A673 (cell line): ENCODE data around the gene FAM98C. TPM values are rescaled to one million over a fixed set of nuclear protein-coding genes. Genes with fewer than 3 reads are reported as not detected.
"Not testable (repeated sequence)": the region's sequence is repeated elsewhere in the genome, so short reads cannot be mapped to it uniquely, and the experiment has no call there.

ENCODE experiments used
- BruUV-seq: library from RNA; stranded (reverse); fragments of 400-500 nt; replicated peaks from 2 replicates; lab custom pipeline; 2021; lab: Mats Ljungman, UMichigan
- CTCF ChIA-PET: fragments of 300-600 bp; sonication (Branson Sonifier 250); formaldehyde crosslinking; loops from one replicate; lab custom pipeline; 2022; ENCODE audit warnings: antibody characterized with exemption; lab: Charles Lee
- POLR2A ChIA-PET: fragments of 300-600 bp; sonication (Branson Sonifier 250); formaldehyde crosslinking; loops from one replicate; lab custom pipeline; 2022; ENCODE audit warnings: antibody characterized with exemption; ENCODE audit not compliant: low non-redundant PET; lab: Charles Lee
- DNase-seq: peaks from one replicate; pipeline ENCODE4 v3.0.0-alpha.2; 2015; ENCODE audit warnings: low spot score
- H3K27ac ChIP-seq: fragments of 200-600 bp; sonication (generic); 2 replicates; pipeline ENCODE4 v1.5.1; 2016; ENCODE audit warnings: mixed run types, low read depth, mild to moderate bottlenecking, mixed read lengths, antibody characterized with exemption, low read length; ENCODE audit not compliant: poor library complexity, severe bottlenecking
- H3K27me3 ChIP-seq: fragments of 200-600 bp; sonication (generic); replicated peaks from 2 replicates; pipeline ENCODE4 v1.6.1; 2017; ENCODE audit warnings: mixed run types, low read depth, mild to moderate bottlenecking, mixed read lengths, antibody characterized with exemption, low read length; ENCODE audit not compliant: insufficient read depth, poor library complexity
- H3K36me3 ChIP-seq: fragments of 200-600 bp; sonication (generic); 2 replicates; pipeline ENCODE4 v1.6.1; 2016; ENCODE audit warnings: mixed run types, mild to moderate bottlenecking, mixed read lengths, antibody characterized with exemption, low read length; ENCODE audit not compliant: insufficient read depth, poor library complexity, severe bottlenecking
- H3K4me1 ChIP-seq: fragments of 200-600 bp; sonication (generic); 2 replicates; pipeline ENCODE4 v1.6.1; 2017; ENCODE audit warnings: mixed run types, mild to moderate bottlenecking, mixed read lengths, antibody characterized with exemption, low read length; ENCODE audit not compliant: insufficient read depth, poor library complexity, severe bottlenecking
- H3K4me3 ChIP-seq: fragments of 200-600 bp; sonication (generic); 2 replicates; pipeline ENCODE4 v1.5.1; 2016; ENCODE audit warnings: low read depth, mixed run types, mild to moderate bottlenecking, mixed read lengths, low read length; ENCODE audit not compliant: poor library complexity, severe bottlenecking
- H3K9me3 ChIP-seq: fragments of 200-600 bp; sonication (generic); 2 replicates; pipeline ENCODE4 v1.6.1; 2016; ENCODE audit warnings: mixed run types, low read depth, mild to moderate bottlenecking, mixed read lengths, antibody characterized with exemption, low read length; ENCODE audit not compliant: poor library complexity, severe bottlenecking
- EZH2 ChIP-seq: fragments of 200-600 bp; sonication (generic); IDR thresholded peaks from 2 replicates; pipeline ENCODE4 v1.6.1; 2017; ENCODE audit warnings: borderline replicate concordance, low read depth, mild to moderate bottlenecking, mixed read lengths, antibody characterized with exemption, low read length; ENCODE audit not compliant: poor library complexity, severe bottlenecking
- intact Hi-C: fragments of 100-400 bp; cut with micrococcal nuclease; formaldehyde crosslinking; loops from one replicate; pipeline ENCODE4 v1.10.0; 2022; ENCODE audit not compliant: unreplicated experiment
- total RNA-seq: library from RNA; stranded (reverse); gene quantifications from 2 replicates; pipeline ENCODE4 v1.2.3, GENCODE V29; 2021
- TF ChIP-seq, protein P1 (sequence below): fragments of 300-800, 200-600 bp; sonication (generic); conservative IDR thresholded peaks from 2 replicates; pipeline ENCODE4 v1.5.1; 2017; ENCODE audit warnings: low read depth, mild to moderate bottlenecking, antibody characterized with exemption, low read length, moderate library complexity, mixed read lengths

The FAM98C gene
- total RNA-seq, 1 experiment from 2014 or later = 11.8 TPM

- Histone ChIP-seq H3K4me1 (no peaks in the 10 kb centered on the region), H3K4me3 (no peak overlapping the region), H3K9me3 (no peaks in the 10 kb centered on the region), H3K27ac (no peak overlapping the region), H3K36me3 (no peaks in the 10 kb centered on the region), H3K27me3 (no peaks in the 10 kb centered on the region)
- DNase-seq = no peak
- intact Hi-C loops = no loop called here
- no TSS peak for BruUV-seq
- ChIA-PET CTCF (no interaction called here), POLR2A (no interaction called here)
- TF ChIP-seq, protein P1, sequence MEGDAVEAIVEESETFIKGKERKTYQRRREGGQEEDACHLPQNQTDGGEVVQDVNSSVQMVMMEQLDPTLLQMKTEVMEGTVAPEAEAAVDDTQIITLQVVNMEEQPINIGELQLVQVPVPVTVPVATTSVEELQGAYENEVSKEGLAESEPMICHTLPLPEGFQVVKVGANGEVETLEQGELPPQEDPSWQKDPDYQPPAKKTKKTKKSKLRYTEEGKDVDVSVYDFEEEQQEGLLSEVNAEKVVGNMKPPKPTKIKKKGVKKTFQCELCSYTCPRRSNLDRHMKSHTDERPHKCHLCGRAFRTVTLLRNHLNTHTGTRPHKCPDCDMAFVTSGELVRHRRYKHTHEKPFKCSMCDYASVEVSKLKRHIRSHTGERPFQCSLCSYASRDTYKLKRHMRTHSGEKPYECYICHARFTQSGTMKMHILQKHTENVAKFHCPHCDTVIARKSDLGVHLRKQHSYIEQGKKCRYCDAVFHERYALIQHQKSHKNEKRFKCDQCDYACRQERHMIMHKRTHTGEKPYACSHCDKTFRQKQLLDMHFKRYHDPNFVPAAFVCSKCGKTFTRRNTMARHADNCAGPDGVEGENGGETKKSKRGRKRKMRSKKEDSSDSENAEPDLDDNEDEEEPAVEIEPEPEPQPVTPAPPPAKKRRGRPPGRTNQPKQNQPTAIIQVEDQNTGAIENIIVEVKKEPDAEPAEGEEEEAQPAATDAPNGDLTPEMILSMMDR = no peak
- no peak for TF ChIP-seq EZH2
Observed at GRCh38 chr19:38424272-38424671, 21.4 kb downstream of the FAM98C start.

DNA sequence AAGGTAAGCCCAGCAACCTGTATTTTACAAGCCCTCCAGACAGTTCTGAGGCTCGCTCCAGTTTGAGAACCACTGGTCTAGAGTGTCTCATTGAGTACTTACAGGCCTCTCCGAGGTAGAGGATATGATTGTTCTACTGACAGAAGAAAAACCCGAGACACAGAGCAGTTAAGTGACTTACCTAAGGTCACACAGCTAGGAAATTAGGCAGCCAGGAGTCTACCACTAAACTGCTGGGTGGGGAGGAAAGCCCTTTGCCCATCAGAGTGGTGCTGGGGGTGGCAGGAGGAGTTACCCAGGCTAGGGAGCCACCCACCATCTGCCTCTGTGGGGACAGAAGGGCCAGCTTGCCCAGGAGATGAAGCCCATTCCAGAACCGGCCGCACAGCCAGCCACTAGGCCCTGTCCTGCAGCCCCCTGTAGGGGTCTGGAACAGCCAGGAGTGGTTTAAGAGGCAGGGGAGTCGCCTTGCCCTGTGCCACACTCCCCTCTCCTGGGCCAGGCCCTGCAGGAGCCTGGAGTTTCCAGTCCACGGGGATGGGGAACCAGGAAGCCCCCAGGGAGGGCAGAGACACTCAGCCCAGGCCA is 22.4 kb downstream of the FAM98C start:
- no peaks in the 10 kb centered on the region for H3K4me1 ChIP-seq
- H3K27ac ChIP-seq = no peak overlapping the region
- no peak overlapping the region for H3K4me3 ChIP-seq
- no peak for DNase-seq
- H3K36me3 ChIP-seq = no peaks in the 10 kb centered on the region
- TF ChIP-seq, protein P1 = no peak
- no peak for TF ChIP-seq EZH2
- H3K27me3 ChIP-seq = peaks cover 5% of the 10 kb centered on the region
- CTCF ChIA-PET = no interaction called here
- intact Hi-C loops = no loop called here
- POLR2A ChIA-PET = no interaction called here
- BruUV-seq = no TSS peak
- H3K9me3 ChIP-seq = no peaks in the 10 kb centered on the region

DNA sequence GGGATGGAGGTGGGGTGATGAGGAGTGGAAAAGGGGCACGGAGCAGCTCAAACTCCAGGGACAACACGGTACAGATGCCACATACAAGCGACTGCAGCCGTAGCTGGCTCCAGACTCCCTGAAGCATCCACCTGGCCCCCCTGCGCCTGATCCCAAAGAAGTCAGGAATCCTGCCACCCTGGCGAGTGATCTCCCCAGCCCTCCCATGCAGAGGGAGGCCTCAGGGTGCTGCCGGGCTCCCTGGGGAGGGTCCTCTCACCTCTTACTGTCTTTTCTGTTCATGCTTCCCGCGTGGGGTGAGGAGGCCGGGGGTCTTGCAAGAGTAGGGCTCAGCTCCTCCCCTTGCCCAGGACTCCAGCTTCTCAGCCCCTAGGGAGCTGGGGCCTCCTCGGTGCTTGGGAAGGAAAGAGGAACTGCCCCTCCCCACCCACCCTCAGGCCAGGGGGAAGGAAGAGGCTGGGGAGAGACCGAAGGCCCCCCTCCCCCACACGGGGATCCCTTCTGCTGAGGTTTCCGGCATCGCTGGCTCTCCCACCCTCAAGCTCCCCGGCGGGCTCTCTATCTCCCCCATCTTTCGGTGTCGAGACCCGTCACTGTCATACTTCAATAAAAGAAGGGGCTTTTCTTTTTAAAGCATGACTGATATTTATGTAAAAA is 23.0 kb downstream of the FAM98C start, which contains the start of gene RASGRP4:
Gene RASGRP4, minus strand, starts transcription at position 410 of the 657 bp plus-strand sequence. Its CDS starts 128 bp downstream, at position 282.
- DNase-seq = no peak
- POLR2A ChIA-PET = no interaction called here

DNA sequence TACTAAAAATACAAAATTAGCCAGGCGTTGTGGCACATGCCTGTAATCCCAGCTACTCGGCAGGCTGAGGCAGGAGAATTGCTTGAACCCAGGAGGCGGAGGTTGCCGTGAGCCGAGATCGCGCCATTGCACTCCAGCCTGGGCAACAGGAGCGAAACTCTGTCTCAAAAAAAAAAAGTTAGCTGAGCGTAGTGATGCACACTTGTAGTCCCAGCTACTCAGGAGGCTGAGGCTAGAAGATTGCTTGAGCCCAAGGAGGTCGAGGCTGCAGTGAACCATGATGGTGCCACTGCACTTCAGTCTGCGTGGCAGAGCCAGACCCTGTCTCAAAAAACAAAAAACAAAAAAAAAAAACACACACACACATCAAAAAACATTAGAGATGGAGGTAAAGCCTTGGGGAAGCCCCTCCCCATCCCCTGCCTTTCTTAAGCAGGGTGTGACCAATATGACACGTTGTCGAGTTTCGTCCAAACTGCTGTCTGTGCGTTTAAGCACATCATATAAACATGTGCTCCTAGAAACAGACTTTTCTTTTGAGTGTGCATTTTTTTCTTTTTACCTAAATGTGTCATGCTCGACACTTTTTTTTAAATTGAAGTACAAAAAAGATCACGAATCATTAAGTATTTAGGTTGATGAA is 24.3 kb downstream of the FAM98C start:
- BruUV-seq, H3K4me1 ChIP-seq, H3K27ac ChIP-seq, DNase-seq, POLR2A ChIA-PET, H3K9me3 ChIP-seq, H3K36me3 ChIP-seq, intact Hi-C loops, H3K4me3 ChIP-seq, CTCF ChIA-PET: not testable (repeated sequence)
- peaks cover 11% of the 10 kb centered on the region for H3K27me3 ChIP-seq

More for the DNA sequence above, 23.0 kb downstream of the FAM98C start, which contains the start of gene RASGRP4:
- intact Hi-C loops = no loop called here
- no peaks in the 10 kb centered on the region for H3K4me1 ChIP-seq
- TF ChIP-seq, protein P1 = no peak
- no peak for TF ChIP-seq EZH2
- CTCF ChIA-PET = no interaction called here
- H3K36me3 ChIP-seq = no peaks in the 10 kb centered on the region
- no peak within 1 kb of the TSS for H3K4me3 ChIP-seq
- H3K9me3 ChIP-seq = no peaks in the 10 kb centered on the region
- peaks cover 6% of the 10 kb centered on the region for H3K27me3 ChIP-seq
- H3K27ac ChIP-seq = no peak within 1 kb of the TSS
- BruUV-seq = no TSS peak
